ENCODE results near the gene OR1F1. TPM values are rescaled to one million over a fixed set of nuclear protein-coding genes. Genes with fewer than 3 reads are reported as not detected.

The OR1F1 gene
- total RNA-seq, 2 experiments from 2014 or later = not detected

DNA sequence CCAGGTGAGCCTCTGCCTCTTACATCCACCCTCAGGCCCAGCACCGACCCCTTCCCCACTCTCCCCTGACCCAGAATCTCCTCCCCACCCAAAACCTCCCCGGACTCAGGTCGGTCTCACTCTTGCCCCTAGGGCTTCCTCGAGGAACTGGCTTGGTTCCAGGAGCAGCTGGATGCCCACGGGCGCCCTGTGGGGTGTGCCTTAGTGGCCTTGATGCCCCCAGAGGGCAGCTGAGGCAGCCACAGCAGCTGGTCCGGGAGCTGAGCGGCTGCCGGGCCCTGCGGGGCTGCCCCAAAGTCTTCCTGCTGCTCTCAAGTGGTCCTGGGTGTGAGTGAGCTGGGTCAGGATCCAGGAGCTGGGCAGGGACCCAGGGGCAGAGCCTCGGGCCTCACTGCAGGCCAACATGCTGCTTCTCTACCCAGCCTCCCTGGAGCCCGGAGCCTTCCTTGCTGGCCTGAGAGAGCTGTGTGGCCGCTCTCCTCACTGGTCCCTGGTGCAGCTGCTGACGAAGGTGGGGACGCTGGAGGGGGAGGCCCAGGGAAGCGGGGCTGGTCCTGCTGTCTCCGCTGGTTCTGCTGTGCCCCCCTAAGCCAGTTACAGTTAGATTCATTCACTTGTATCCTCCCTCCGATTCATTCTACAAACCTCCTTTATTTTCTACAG lies 43.6 kb upstream of the OR1F1 start:
- intact Hi-C loops (cut with DNase I, micrococcal nuclease) = no loop called here
- ChIA-PET POLR2A (no interaction called here), CTCF (interaction anchor here (0.6 to 2.4 kb wide), 4 partner anchors 10 to 55 kb away, joined by 3 to 9 read pairs (median 5); partner anchors contain the start of gene ZNF213)
- Mint-ChIP-seq H3K27ac (no peak overlapping the region), H3K4me3 (no peak overlapping the region), H3K36me3 (ENCODE audit: low read depth) (peaks cover 8% of the 10 kb centered on the region), H3K27me3 (no peaks in the 10 kb centered on the region), H3K9me3 (ENCODE audit: low read depth) (no peaks in the 10 kb centered on the region), H3K4me1 (peaks cover 4% of the 10 kb centered on the region)
- no peak for ATAC-seq
- no peak for DNase-seq

DNA sequence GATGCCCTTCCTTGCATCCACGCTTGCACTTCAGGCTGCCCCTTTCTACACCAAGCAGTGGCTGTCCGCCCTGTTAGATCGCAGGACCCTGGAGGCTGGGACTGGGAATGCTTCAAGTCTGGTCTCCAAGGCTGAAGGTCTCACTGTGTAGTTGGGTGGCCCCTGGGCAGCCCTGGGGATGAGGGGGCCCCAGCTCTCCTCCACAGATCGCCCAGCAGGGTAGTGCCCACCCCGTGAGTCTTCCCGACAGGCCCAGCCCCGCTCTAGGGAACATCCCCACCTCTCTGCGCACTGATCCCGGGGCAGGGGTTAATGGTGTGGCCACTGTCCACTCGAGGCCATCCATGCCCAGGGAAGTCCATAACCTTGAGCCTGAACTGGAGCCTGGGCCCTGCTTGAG lies 42.9 kb upstream of the OR1F1 start:
- Mint-ChIP-seq H3K9me3 (ENCODE audit: low read depth) (no peaks in the 10 kb centered on the region), H3K36me3 (ENCODE audit: low read depth) (peaks cover 8% of the 10 kb centered on the region), H3K27ac (no peak overlapping the region), H3K4me1 (peaks cover 4% of the 10 kb centered on the region), H3K27me3 (no peaks in the 10 kb centered on the region), H3K4me3 (no peak overlapping the region)
- DNase-seq (no peak), ATAC-seq (no peak)
- intact Hi-C loops (cut with DNase I, micrococcal nuclease) = no loop called here
- POLR2A ChIA-PET = no interaction called here
- CTCF ChIA-PET = no interaction called here

DNA sequence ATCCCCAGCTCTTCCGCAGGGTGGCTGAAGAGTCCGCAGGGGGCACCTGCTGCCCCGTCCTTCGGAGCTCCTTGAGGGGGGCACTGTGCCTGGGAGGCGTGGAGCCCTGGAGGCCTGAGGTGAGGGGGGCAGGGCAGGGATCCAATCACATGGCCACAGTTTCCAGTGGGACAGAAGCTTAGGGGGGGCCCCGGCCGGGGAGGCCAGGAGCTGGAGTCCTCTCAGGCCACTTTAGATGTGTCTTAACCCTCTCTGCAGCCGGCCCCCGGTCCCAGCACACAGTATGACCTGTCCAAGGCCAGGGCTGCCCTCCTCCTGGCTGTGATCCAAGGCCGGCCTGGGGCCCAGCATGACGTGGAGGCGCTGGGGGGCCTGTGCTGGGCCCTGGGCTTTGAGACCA lies 42.3 kb upstream of the OR1F1 start:
- H3K36me3 Mint-ChIP-seq (ENCODE audit: low read depth) = peaks cover 8% of the 10 kb centered on the region
- POLR2A ChIA-PET = no interaction called here
- CTCF ChIA-PET = interaction anchor here (0.8 kb wide), 1 partner anchor 16 kb away, joined by 6 read pairs; no protein-coding TSS in a partner anchor
- DNase-seq (no peak), ATAC-seq (no peak)
- peaks cover 6% of the 10 kb centered on the region for H3K4me1 Mint-ChIP-seq
- no peak overlapping the region for H3K27ac Mint-ChIP-seq
- no peak overlapping the region for H3K4me3 Mint-ChIP-seq
- no peaks in the 10 kb centered on the region for H3K27me3 Mint-ChIP-seq
- H3K9me3 Mint-ChIP-seq (ENCODE audit: low read depth) = no peaks in the 10 kb centered on the region
- intact Hi-C loops (cut with DNase I, micrococcal nuclease) = no loop called here

DNA sequence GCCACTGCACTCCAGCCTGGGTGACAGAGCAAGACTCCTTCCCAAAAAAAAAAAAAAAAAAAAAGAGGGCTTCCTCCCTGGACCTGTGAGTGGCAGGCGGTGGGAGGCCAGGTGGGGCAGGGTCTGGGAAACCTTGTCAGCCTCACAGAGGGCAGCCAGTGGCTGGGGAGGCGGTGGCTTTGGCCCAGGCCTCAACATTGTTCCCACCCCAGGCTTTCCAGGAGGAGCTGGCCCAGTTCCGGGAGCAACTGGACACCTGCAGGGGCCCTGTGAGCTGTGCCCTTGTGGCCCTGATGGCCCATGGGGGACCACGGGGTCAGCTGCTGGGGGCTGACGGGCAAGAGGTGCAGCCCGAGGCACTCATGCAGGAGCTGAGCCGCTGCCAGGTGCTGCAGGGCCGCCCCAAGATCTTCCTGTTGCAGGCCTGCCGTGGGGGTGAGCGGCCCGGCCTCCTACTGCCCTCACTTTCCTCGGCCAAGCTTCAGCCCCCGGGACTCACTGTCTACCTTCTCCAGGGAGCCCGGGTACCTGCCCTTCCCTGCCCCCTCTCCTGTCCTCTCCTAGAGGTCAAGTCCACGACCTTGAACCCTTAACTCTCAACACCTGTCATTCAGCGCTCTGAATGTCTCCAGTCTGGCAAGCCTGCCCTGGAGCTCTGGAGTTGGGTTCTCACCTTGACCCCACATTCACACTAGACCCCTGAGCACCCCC lies 40.8 kb upstream of the OR1F1 start:
- no peaks in the 10 kb centered on the region for H3K9me3 Mint-ChIP-seq (ENCODE audit: low read depth)
- peaks cover 5% of the 10 kb centered on the region for H3K36me3 Mint-ChIP-seq (ENCODE audit: low read depth)
- H3K27ac Mint-ChIP-seq = no peak overlapping the region
- DNase-seq (no peak), ATAC-seq (no peak)
- H3K4me3 Mint-ChIP-seq = no peak overlapping the region
- no peaks in the 10 kb centered on the region for H3K27me3 Mint-ChIP-seq
- ChIA-PET POLR2A (interaction anchor here (0.6 to 0.8 kb wide), 3 partner anchors 19 to 70 kb away, joined by 3 to 13 read pairs (median 3); no protein-coding TSS in a partner anchor), CTCF (interaction anchor here (0.6 to 2.9 kb wide), 5 partner anchors 12 to 766 kb away, joined by 4 to 21 read pairs (median 9); partner anchors contain the start of gene ZNF213)
- intact Hi-C loops (cut with DNase I, micrococcal nuclease) = no loop called here
- H3K4me1 Mint-ChIP-seq = peaks cover 14% of the 10 kb centered on the region

DNA sequence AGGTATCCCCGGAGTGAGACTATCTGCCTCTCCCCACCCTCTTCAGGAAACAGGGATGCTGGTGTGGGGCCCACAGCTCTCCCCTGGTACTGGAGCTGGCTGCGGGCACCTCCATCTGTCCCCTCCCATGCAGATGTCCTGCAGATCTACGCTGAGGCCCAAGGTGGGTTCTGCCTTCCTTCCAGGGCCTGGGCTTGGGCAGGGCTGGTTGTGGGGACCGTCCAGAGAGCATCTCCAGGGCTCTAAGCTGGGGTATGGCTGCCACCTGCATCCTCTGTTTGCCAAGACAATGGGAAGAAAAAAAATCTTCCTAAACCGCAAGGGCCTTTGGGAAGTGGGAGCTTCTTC lies 40.3 kb upstream of the OR1F1 start:
- H3K9me3 Mint-ChIP-seq (ENCODE audit: low read depth) = no peaks in the 10 kb centered on the region

DNA sequence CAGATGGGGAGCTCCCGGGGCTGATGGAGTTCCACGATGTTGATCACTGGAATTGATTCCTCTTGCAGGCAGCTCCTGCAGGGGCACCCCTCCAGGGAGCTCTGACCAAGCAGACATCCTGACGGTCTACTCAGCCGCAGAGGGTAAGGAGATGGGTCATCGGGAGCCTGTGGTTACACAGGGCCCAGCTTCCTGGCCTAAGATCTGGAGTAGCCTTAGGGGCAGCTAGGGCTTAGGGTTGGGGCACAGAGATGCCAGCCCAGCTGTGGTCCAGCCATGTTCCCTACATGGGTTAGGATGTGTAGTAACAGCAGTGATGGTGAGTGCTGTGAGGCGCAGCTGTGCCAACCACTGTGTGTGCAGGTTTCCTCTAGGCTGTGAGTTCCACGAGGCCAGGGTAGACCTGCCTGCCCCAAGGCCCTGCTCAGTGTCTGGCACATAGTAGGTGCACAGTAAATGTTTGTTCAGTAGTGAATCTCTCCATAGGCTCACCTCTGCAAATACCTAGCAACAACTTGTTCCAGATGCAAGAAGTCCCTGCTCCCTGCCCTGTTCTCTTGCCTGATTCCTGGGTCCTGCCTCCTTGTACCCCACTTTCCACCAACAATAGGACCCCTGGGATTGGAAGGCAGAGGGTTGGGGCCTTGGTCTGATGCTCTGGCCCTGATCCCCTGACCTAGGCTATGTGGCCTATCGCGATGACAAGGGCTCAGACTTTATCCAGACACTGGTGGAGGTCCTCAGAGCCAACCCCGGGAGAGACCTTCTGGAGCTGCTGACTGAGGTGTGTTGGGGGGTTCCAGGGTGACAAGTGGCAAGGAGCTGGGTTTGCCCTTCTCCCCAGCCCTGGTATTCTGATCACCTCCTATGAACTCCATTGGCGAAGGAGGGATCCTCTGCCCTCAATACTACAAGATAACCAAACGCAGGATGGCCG lies 39.5 kb upstream of the OR1F1 start:
- ATAC-seq (no peak), DNase-seq (no peak)
- Mint-ChIP-seq H3K4me3 (peak overlapping the region; percentile 79), H3K36me3 (ENCODE audit: low read depth) (peaks cover 3% of the 10 kb centered on the region), H3K27me3 (peaks cover 2% of the 10 kb centered on the region), H3K9me3 (ENCODE audit: low read depth) (no peaks in the 10 kb centered on the region), H3K4me1 (peaks cover 22% of the 10 kb centered on the region), H3K27ac (no peak overlapping the region)
- ChIA-PET POLR2A (interaction anchor here (0.5 to 2.8 kb wide), 5 partner anchors 12 to 44 kb away, joined by 3 to 16 read pairs (median 4); partner anchors contain the start of gene ZNF213), CTCF (interaction anchor here (0.6 to 2.9 kb wide), 13 partner anchors 13 to 116 kb away, joined by 3 to 27 read pairs (median 3); partner anchors contain the start of genes OR1F1, ZNF213 and ZSCAN10)
- intact Hi-C loops (cut with DNase I, micrococcal nuclease) = no loop called here

More for the DNA sequence above, 40.3 kb upstream of the OR1F1 start:
- POLR2A ChIA-PET = interaction anchor here (0.6 to 0.8 kb wide), 3 partner anchors 20 to 70 kb away, joined by 3 to 13 read pairs (median 3); no protein-coding TSS in a partner anchor
- Mint-ChIP-seq H3K27me3 (peaks cover 2% of the 10 kb centered on the region), H3K4me3 (no peak overlapping the region), H3K27ac (no peak overlapping the region), H3K36me3 (ENCODE audit: low read depth) (peaks cover 3% of the 10 kb centered on the region), H3K4me1 (peaks cover 20% of the 10 kb centered on the region)
- intact Hi-C loops (cut with DNase I, micrococcal nuclease) = no loop called here
- CTCF ChIA-PET = interaction anchor here (0.6 to 2.9 kb wide), 8 partner anchors 13 to 766 kb away, joined by 3 to 21 read pairs (median 4); partner anchors contain the start of genes OR1F1 and ZNF213
- no peak for DNase-seq
- ATAC-seq = no peak

DNA sequence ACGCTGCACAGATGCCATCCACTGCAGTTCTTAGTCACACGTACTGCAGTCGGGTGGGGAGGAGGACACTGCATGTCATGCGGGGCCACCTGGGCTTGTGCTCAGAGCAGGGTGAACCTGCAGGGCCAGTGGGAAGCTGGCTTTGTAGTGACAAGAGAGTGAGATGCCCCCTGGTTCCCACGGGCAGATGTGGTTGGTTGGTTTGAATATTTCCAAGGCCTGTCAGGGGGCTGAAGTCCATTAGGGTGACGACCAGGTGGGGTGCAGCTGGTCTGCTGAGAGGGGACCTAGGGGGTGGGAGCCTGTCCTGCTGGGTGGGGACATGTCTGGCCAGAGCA lies 38.8 kb upstream of the OR1F1 start:
- H3K27ac Mint-ChIP-seq = no peak overlapping the region
- DNase-seq (no peak), ATAC-seq (no peak)
- POLR2A ChIA-PET = interaction anchor here (1.1 to 2.8 kb wide), 2 partner anchors 14 to 21 kb away, joined by 4 to 16 read pairs; partner anchors contain the start of gene ZNF213
- H3K4me3 Mint-ChIP-seq = peak overlapping the region; percentile 79
- peaks cover 3% of the 10 kb centered on the region for H3K36me3 Mint-ChIP-seq (ENCODE audit: low read depth)
- intact Hi-C loops (cut with DNase I, micrococcal nuclease) = no loop called here
- H3K27me3 Mint-ChIP-seq = peaks cover 2% of the 10 kb centered on the region
- CTCF ChIA-PET = interaction anchor here (0.6 to 2.9 kb wide), 9 partner anchors 13 to 117 kb away, joined by 3 to 27 read pairs (median 3); partner anchors contain the start of genes ZNF213 and ZSCAN10
- H3K9me3 Mint-ChIP-seq (ENCODE audit: low read depth) = peaks cover under 1% of the 10 kb centered on the region
- peaks cover 22% of the 10 kb centered on the region for H3K4me1 Mint-ChIP-seq

DNA sequence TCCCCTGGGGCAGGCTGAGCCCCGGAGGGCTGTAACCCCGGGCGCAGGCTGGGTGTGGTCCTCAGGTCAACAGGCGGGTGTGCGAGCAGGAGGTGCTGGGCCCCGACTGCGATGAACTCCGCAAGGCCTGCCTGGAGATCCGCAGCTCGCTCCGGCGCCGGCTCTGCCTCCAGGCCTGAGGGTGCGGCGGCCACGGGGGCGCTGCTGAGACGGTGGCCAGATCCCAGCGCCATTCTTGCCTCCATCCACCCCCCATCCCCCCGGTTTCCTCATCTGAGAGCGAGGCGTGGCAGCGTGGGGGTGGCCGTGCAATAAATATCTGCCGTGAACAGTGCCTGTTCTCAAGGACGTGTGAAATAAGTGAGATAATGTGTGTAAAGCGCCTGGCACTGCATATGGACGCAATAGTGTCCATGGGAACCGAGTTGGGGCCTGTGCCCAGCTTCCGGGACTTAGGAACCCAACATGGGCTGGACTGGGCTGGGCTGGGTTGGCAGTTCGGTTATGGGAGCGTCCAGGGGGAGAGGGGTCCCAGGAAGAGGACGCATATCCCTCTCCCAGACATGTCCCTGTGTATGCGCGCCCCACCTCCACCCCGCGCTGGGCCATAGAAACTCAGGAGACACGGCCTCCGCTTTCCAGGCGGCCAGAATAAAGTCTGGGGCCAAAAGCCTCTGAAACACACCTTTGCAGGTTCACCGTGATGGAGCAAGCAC lies 38.2 kb upstream of the OR1F1 start:
- DNase-seq (peak; percentile 79), ATAC-seq (peak; percentile 7)
- peaks cover 2% of the 10 kb centered on the region for H3K27me3 Mint-ChIP-seq
- H3K4me1 Mint-ChIP-seq = peaks cover 22% of the 10 kb centered on the region
- peak overlapping the region; percentile 89 for H3K27ac Mint-ChIP-seq
- peaks cover 2% of the 10 kb centered on the region for H3K9me3 Mint-ChIP-seq (ENCODE audit: low read depth)
- ChIA-PET POLR2A (interaction anchor here (0.6 to 2.8 kb wide), 7 partner anchors 9 to 127 kb away, joined by 3 to 16 read pairs (median 4); partner anchors contain the start of gene ZNF213), CTCF (interaction anchor here (0.5 to 2.9 kb wide), 25 partner anchors 9 to 351 kb away, joined by 3 to 27 read pairs (median 5); partner anchors contain the start of genes IL32, OR1F1, ZNF174 and ZNF213)
- intact Hi-C loops (cut with DNase I, micrococcal nuclease) = loop anchor here (1.0 to 5.0 kb wide), 19 partner anchors 9 to 353 kb away; partner anchors contain the start of genes CLUAP1 (in 1 of the 2), OR1F1 (in 1 of the 2), THOC6 (in 1 of the 2) and ZNF174 (in 1 of the 2)
- H3K4me3 Mint-ChIP-seq = peak overlapping the region; percentile 79
- peaks cover 3% of the 10 kb centered on the region for H3K36me3 Mint-ChIP-seq (ENCODE audit: low read depth)

DNA sequence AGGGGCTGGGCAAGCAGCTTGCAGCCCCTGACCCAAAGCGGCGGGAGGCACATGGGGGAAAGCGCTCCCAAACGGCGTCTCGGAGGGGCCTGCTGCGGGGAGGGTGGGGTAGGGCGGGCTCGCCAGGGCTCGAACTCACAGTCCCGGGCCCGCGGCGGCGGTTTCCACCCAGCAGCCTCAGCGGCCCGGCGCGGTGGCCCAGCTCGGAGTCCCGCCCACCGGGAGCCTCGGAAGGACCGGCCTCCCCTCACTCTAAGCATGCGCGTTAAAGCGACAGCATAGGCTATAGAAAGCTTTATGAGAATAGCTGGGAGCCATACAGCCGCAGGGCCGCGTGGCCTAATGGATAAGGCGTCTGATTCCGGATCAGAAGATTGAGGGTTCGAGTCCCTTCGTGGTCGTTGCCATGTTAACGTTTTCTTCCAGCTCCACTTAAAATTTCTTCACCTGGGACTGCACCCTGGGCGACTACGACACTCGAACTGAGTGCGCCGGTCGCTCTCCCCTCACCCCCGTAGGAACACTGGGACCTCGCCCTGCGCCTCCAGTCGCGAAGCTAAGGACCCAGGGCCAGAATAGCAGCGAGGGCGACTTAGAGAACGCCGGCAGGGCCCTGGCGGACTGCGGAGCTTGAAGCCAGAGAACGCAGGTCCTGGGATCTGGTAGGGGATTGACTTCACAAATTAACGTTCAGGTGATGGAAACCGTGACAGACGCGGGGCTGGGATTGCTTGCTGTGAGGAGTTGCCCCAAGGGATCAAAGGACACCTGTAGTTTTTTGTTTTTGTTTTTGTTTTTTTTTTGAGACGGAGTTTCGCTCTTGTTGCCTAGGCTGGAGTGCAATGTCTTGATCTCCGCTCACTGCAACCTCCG lies 37.4 kb upstream of the OR1F1 start:
- H3K36me3 Mint-ChIP-seq (ENCODE audit: low read depth) = peaks cover 3% of the 10 kb centered on the region
- ATAC-seq (peak; percentile 85), DNase-seq (peak; percentile 99)
- intact Hi-C loops (cut with DNase I, micrococcal nuclease) = loop anchor here (1.0 to 5.0 kb wide), 19 partner anchors 8 to 352 kb away; partner anchors contain the start of genes CLUAP1 (in 1 of the 2), OR1F1 (in 1 of the 2), THOC6 (in 1 of the 2) and ZNF174 (in 1 of the 2)
- H3K4me3 Mint-ChIP-seq = peak overlapping the region; percentile 79
- peak overlapping the region; percentile 89 for H3K27ac Mint-ChIP-seq
- POLR2A ChIA-PET = interaction anchor here (0.6 to 2.8 kb wide), 6 partner anchors 8 to 128 kb away, joined by 3 to 16 read pairs (median 4); partner anchors contain the start of gene ZNF213
- CTCF ChIA-PET = interaction anchor here (0.5 to 2.5 kb wide), 26 partner anchors 9 to 350 kb away, joined by 3 to 27 read pairs (median 4); partner anchors contain the start of genes IL32, OR1F1, ZNF174 and ZNF213
- H3K4me1 Mint-ChIP-seq = peaks cover 22% of the 10 kb centered on the region
- H3K27me3 Mint-ChIP-seq = peaks cover 2% of the 10 kb centered on the region
- peaks cover 2% of the 10 kb centered on the region for H3K9me3 Mint-ChIP-seq (ENCODE audit: low read depth)
